Spleen (tissue), 11 donors: Measurements from ENCODE around the gene FYN. TPM values are rescaled to one million over a fixed set of nuclear protein-coding genes. Genes with fewer than 3 reads are reported as not detected.

Source experiments
- DNase-seq: peaks from one replicate; pipeline ENCODE4 v3.0.0-alpha.2; 2020
- H3K27ac ChIP-seq, 8 donors: fragments of 200-600 bp; sonication (generic) in 7 of 8; 1 replicate in 4 of 8; 2 replicates in 4 of 8; pipeline versions ENCODE4 v1.5.0 to v1.8.0; 2016 to 2021; ENCODE audit warnings: inconsistent platforms in 4 of 8, mild to moderate bottlenecking in 4 of 8, moderate library complexity in 1 of 8
- H3K27me3 ChIP-seq, 7 donors: fragments of 200-600 bp; sonication (generic) in 6 of 7; replicated peaks in 1 of 7; 1 replicate in 4 of 7; 2 replicates in 3 of 7; pipeline versions ENCODE4 v1.5.0 to v1.8.0; 2016 to 2021; ENCODE audit warnings: inconsistent platforms in 3 of 7, mild to moderate bottlenecking in 1 of 7
- H3K36me3 ChIP-seq, 6 donors: fragments of 200-600 bp; sonication (generic) in 5 of 6; 1 replicate in 4 of 6; 2 replicates in 2 of 6; pipeline versions ENCODE4 v1.5.0 to v1.8.0; 2016 to 2021; ENCODE audit warnings: inconsistent platforms in 2 of 6
- H3K4me1 ChIP-seq, 6 donors: fragments of 200-600 bp; sonication (generic) in 5 of 6; 1 replicate in 3 of 6; 2 replicates in 3 of 6; pipeline versions ENCODE4 v1.5.0 to v1.8.0; 2016 to 2021; ENCODE audit warnings: inconsistent platforms in 3 of 6
- H3K4me3 ChIP-seq, 8 donors: fragments of 200-600 bp; sonication (generic) in 7 of 8; 1 replicate in 4 of 8; 2 replicates in 4 of 8; pipeline versions ENCODE4 v1.5.0 to v1.8.0; 2016 to 2021; ENCODE audit warnings: inconsistent platforms in 4 of 8, mild to moderate bottlenecking in 4 of 8, moderate library complexity in 2 of 8
- H3K9me3 ChIP-seq, 8 donors: fragments of 200-600 bp; sonication (generic) in 7 of 8; 1 replicate in 4 of 8; 2 replicates in 4 of 8; pipeline versions ENCODE4 v1.5.0 to v1.8.0; 2016 to 2021; ENCODE audit warnings: inconsistent platforms in 4 of 8
- POLR2A ChIP-seq, 3 donors: fragments of 450-650 bp; IDR thresholded peaks; one replicate each; pipeline ENCODE4 v1.5.1; 2017; ENCODE audit warnings: antibody characterized with exemption in 3 of 3, mild to moderate bottlenecking in 1 of 3
- POLR2AphosphoS5 ChIP-seq, 3 donors: sonication (generic); formaldehyde crosslinking; IDR thresholded peaks; one replicate each; pipeline ENCODE4 v1.5.1; 2017; ENCODE audit warnings: antibody characterized with exemption in 3 of 3
- WGBS, 5 donors: extraction: QIAGEN DNeasy Blood & Tissue Kit in 3 of 5; methylation state at CpG; one replicate each; pipeline versions ENCODE4 v1.1.5 to v1.1.7; 2013 to 2018; 5-methylcytosine and 5-hydroxymethylcytosine counted together
- intact Hi-C: fragments of 100-400 bp; cut with DNase I; formaldehyde crosslinking; loops from one replicate; pipeline ENCODE4 v1.15.0; 2023; ENCODE audit warnings: low total_unique reads
- polyA plus RNA-seq, 3 donors: library from polyadenylated mRNA; stranded (reverse); fragments of 200-250 nt; gene quantifications; one replicate each; pipeline ENCODE4 v1.2.1, GENCODE V29; 2013
- total RNA-seq, 7 donors: library from RNA; depleted of rRNA in 3 of 7; stranded (reverse); fragments of >200 nt in 3 of 7; fragmentation: NEBNext Ultra II Directional in 4 of 7; extraction: Animal tissue kit (Norgen Biotek cat#: 25700) in 4 of 7; gene quantifications; one replicate each; pipeline versions ENCODE4 v1.1.0 to v1.2.1, GENCODE V29; 2016 to 2021
- TF ChIP-seq, protein P1 (sequence below), 11 experiments: fragments of 200-600 bp in 7 of 11; fragments of 450-650 bp in 4 of 11; sonication (generic) in 4 of 11; IDR thresholded peaks in 8 of 11; conservative IDR thresholded peaks in 3 of 11; 1 replicate in 7 of 11; 2 replicates in 4 of 11; pipeline versions ENCODE4 v1.4.0 to v1.8.0; 2016 to 2021; ENCODE audit warnings: antibody characterized with exemption in 11 of 11, inconsistent platforms in 4 of 11, mild to moderate bottlenecking in 1 of 11
- donor health status: healthy with polysubstance abuse.
- donor health status: DM: no; HTN: no; CAD: no; lungs with moderate emphysema.
- donor health status: DM: no; HTN: no; CAD: no.
- donor health status: Bipolar disorder and iron deficiency.
- donor health status: healthy.
- donor health status: DM: no; HTN: no; CAD: no.
- donor health status: DM: yes; HTN: yes; CAD: no.

The FYN gene
- total and polyA plus RNA-seq, 10 donors, result 56.6 to 409 (median 205) TPM

DNA sequence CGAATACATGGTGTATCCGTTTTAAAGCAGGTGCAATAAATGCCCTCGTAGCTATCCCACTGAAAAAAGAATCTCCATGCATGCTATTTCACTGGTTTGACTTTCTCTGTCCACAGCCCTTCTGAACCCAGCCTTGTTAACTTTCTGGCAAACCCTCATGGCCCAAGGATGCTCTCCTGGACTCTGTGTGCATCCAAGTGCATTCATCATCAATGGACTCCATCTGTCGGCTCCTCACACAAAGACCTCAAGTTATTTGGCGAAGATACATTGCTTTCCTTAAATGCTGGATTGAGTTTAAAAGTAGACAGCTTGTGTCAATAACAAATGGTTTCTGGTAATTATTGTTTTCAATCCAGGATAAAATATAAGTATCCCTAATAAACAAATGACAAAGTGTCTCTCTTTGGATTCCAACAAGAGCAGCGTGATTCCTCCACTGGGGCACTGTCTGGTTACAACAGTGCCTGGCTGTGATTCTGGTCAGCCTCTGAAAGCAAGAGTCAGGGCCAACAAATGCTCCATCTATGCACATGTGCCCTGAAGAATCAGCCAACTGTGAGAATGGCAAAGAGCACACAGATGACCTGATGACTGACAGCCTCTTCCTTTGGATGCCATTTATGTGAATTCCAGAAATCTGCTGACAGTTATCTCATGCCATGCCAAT, 55.7 kb downstream of the FYN start:
- no peak for DNase-seq
- Histone ChIP-seq H3K36me3 (peaks cover 0 to 9% (median 0%) of the 10 kb centered on the region in 6 donors), H3K4me1 (peaks cover 0 to 76% (median 29%) of the 10 kb centered on the region in 6 donors), H3K4me3 (no peak overlapping the region), H3K9me3 (no peaks in the 10 kb centered on the region), H3K27me3 (no peaks in the 10 kb centered on the region), H3K27ac (peak overlapping the region in 1 of 8 donors; percentile 28)
- WGBS, 5 donors, result 89 to 98% (median 94%) methylated on average over 6 of the region's 6 CpGs
- intact Hi-C loops, result no loop called here
- TF ChIP-seq POLR2AphosphoS5 (IDR thresholded peaks at IDR 0.05), result no peak
- no peak for TF ChIP-seq POLR2A (IDR thresholded peaks at IDR 0.05)
- TF ChIP-seq, protein P1, sequence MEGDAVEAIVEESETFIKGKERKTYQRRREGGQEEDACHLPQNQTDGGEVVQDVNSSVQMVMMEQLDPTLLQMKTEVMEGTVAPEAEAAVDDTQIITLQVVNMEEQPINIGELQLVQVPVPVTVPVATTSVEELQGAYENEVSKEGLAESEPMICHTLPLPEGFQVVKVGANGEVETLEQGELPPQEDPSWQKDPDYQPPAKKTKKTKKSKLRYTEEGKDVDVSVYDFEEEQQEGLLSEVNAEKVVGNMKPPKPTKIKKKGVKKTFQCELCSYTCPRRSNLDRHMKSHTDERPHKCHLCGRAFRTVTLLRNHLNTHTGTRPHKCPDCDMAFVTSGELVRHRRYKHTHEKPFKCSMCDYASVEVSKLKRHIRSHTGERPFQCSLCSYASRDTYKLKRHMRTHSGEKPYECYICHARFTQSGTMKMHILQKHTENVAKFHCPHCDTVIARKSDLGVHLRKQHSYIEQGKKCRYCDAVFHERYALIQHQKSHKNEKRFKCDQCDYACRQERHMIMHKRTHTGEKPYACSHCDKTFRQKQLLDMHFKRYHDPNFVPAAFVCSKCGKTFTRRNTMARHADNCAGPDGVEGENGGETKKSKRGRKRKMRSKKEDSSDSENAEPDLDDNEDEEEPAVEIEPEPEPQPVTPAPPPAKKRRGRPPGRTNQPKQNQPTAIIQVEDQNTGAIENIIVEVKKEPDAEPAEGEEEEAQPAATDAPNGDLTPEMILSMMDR (IDR thresholded peaks at IDR 0.05 in 8 of 11, conservative IDR thresholded peaks at IDR 0.05 in 3 of 11), result no peak

DNA sequence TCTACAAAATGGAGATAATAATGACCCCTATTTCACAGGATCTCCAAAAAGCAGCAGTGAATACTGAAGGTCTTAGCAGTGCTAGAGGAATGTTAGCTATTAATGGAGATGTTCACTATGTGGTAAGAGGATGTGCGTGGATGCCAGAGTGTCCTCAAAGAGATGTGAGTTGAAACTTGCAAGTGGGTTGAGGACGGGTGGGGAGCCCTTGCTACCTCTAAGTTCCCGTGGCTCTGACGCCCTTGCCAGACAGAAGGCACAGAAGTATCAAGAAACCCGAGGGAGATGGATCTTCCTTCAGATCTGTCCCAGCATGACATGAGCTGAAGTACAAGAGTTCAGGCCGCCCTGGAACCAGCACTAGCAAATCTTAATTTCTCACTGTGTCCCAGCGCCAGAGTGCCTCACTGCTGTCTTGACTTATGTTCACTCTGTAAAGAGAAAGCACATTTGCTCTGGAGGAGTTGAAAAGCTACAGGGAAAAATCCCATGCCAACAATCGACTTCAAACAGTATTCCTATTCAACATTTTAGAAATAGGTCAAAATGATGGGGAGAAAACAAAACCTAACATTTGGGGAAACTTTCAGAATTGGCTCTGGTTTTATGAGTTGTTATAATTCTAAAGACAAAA, 59.5 kb downstream of the FYN start:
- WGBS, 5 donors, result 83 to 92% (median 89%) methylated on average over 8 of the region's 8 CpGs
- Histone ChIP-seq H3K27me3 (no peaks in the 10 kb centered on the region), H3K36me3 (peaks cover 0 to 9% (median 0%) of the 10 kb centered on the region in 6 donors), H3K27ac (peak overlapping the region in 3 of 8 donors; percentile 4 to 10 (median 5)), H3K9me3 (no peaks in the 10 kb centered on the region), H3K4me3 (no peak overlapping the region), H3K4me1 (peaks cover 0 to 95% (median 41%) of the 10 kb centered on the region in 6 donors)
- intact Hi-C loops, result no loop called here
- DNase-seq, result no peak
- TF ChIP-seq, protein P1 (IDR thresholded peaks at IDR 0.05 in 8 of 11, conservative IDR thresholded peaks at IDR 0.05 in 3 of 11), result no peak
- TF ChIP-seq POLR2A (IDR thresholded peaks at IDR 0.05) (no peak), POLR2AphosphoS5 (IDR thresholded peaks at IDR 0.05) (no peak)

DNA sequence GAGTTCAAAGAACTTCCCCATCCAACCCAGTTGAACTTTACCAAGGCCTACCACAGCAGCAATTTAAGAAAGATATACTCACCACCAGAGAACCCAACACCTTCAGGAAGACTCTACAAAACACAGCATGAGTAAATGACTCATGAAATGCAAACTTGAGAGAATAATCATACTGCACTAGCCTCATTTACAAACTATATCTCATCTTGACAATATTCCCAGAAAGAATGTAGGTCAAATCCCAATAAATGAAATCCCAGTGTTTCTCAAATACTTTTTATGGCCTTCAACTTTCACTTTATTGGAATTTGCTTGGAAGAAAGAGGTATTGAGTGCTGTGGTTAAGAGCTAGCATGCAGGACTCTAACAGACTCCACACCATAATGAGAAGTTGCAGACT, 60.0 kb downstream of the FYN start:
- peaks cover 0 to 95% (median 38%) of the 10 kb centered on the region in 6 donors for H3K4me1 ChIP-seq
- H3K4me3 ChIP-seq, result no peak overlapping the region
- peaks cover 0 to 15% (median 0%) of the 10 kb centered on the region in 6 donors for H3K36me3 ChIP-seq
- no peaks in the 10 kb centered on the region for H3K27me3 ChIP-seq
- no peak for TF ChIP-seq POLR2AphosphoS5 (IDR thresholded peaks at IDR 0.05)
- peak overlapping the region in 3 of 8 donors; percentile 4 to 10 (median 5) for H3K27ac ChIP-seq
- no peak for DNase-seq
- H3K9me3 ChIP-seq, result no peaks in the 10 kb centered on the region
- intact Hi-C loops, result no loop called here

DNA sequence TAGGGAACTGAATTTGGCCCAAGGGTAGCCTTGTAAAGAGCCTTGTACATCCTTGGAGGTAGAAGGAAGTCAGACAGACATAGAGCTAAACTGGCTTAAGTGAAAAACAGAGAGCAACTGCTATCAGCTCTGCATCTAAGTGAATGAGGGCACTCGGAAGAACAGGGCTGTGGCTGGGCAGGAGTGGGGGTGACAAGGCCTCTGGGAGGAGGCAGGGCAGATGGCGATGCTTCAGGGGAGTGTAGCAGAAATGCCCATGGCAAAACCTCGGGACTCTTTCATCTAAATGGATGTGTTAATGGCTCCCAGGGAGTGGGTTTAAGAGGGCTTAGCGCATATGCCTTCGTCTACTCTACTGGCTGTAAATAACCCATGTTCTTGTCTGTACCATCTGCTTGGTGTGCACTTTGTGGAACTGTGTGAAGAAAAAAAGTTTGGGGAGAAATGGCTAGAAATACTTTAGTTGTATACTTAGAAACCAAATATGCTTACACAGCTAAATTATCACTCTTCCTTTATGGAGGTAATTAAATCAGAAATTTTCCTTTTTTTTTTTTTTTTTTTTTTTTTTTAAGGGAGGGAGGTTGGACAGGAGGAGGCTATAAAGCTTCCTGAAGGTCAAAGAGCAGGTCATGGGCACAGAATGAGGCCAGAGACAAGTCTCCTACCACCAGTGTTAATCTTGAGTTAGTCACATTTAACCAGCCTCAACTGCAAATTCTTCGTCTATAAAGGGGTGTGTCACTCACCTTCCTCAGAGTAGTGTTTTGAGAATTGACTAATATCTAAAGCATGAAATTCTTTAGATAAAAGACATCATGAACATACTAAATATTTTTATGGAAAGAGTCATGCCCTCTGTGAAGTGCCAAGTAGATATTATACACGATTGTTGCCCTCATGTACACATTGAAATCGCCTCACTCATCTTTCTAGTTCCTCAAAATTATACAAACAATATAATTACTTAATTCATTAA, 60.9 kb downstream of the FYN start:
- intact Hi-C loops, result no loop called here

More for the DNA sequence above, 60.9 kb downstream of the FYN start:
- TF ChIP-seq POLR2A (IDR thresholded peaks at IDR 0.05) (no peak), POLR2AphosphoS5 (IDR thresholded peaks at IDR 0.05) (no peak)
- TF ChIP-seq, protein P1 (IDR thresholded peaks at IDR 0.05 in 8 of 11, conservative IDR thresholded peaks at IDR 0.05 in 3 of 11), result no peak
- 87 to 92% (median 91%) methylated on average over 8 of the region's 8 CpGs for WGBS, 5 donors
- Histone ChIP-seq H3K4me3 (no peak overlapping the region), H3K9me3 (no peaks in the 10 kb centered on the region), H3K4me1 (peaks cover 0 to 95% (median 36%) of the 10 kb centered on the region in 6 donors), H3K36me3 (peaks cover 0 to 18% (median 0%) of the 10 kb centered on the region in 6 donors), H3K27me3 (no peaks in the 10 kb centered on the region), H3K27ac (no peak overlapping the region)
- no peak for DNase-seq
